Measurements from ENCODE around the gene RNU6-9.

RNU6-9 gene

GRCh38 chr19:919199-920050, 26.1 kb downstream of the RNU6-9 start:
- no peak for FAIRE-seq

- FAIRE-seq = no peak
Observed at GRCh38 chr19:920051-920864, 27.0 kb downstream of the RNU6-9 start.

GRCh38 chr19:924553-925086, 31.3 kb downstream of the RNU6-9 start:
- FAIRE-seq = no peak

GRCh38 chr19:925087-925525, 31.8 kb downstream of the RNU6-9 start:
- no peak for FAIRE-seq

GRCh38 chr19:925526-926322, 32.4 kb downstream of the RNU6-9 start, which contains the start of gene ARID3A:
Gene ARID3A (plus strand): TSS chr19:926035. CDS start chr19:929529, 3,494 bp downstream.
- no peak for FAIRE-seq

GRCh38 chr19:926323-926588, 33.0 kb downstream of the RNU6-9 start:
- no peak for FAIRE-seq

- no peak for FAIRE-seq
Observed at GRCh38 chr19:926589-927350, 33.5 kb downstream of the RNU6-9 start.

GRCh38 chr19:927351-927779, 34.1 kb downstream of the RNU6-9 start:
- FAIRE-seq = no peak

GRCh38 chr19:927780-928401, 34.6 kb downstream of the RNU6-9 start:
- FAIRE-seq = no peak

GRCh38 chr19:928471-929202, 35.4 kb downstream of the RNU6-9 start:
- no peak for FAIRE-seq

- FAIRE-seq = no peak
Observed at GRCh38 chr19:929203-929890, 36.1 kb downstream of the RNU6-9 start.

- no peak for FAIRE-seq
Observed at GRCh38 chr19:929891-930258, 36.6 kb downstream of the RNU6-9 start.

- FAIRE-seq = no peak
Observed at GRCh38 chr19:931860-932647, 38.8 kb downstream of the RNU6-9 start.

- FAIRE-seq = no peak
Observed at GRCh38 chr19:932648-933552, 39.6 kb downstream of the RNU6-9 start.

- FAIRE-seq = no peak
Observed at GRCh38 chr19:933553-933882, 40.2 kb downstream of the RNU6-9 start.

- no peak for FAIRE-seq
Observed at GRCh38 chr19:934197-934840, 41.0 kb downstream of the RNU6-9 start.

GRCh38 chr19:934865-935479, 41.7 kb downstream of the RNU6-9 start:
- no peak for FAIRE-seq

- FAIRE-seq = no peak
Observed at GRCh38 chr19:936175-936546, 42.9 kb downstream of the RNU6-9 start.
